Fibroblast of gingiva (primary cell): Measurements from ENCODE around the gene MRFAP1.
"Not testable (repeated sequence)": the region's sequence is repeated elsewhere in the genome, so short reads cannot be mapped to it uniquely, and the experiment has no call there.

ENCODE experiments used
- DNase-seq: peaks from one replicate; pipeline ENCODE4 v3.0.0-alpha.2; 2011; ENCODE audit warnings: low read depth

Gene MRFAP1

GRCh38 chr4:6610856-6611430 lies 29.5 kb upstream of the MRFAP1 start:
- no peak for DNase-seq

- DNase-seq = no peak
Observed at GRCh38 chr4:6612961-6613675, 27.4 kb upstream of the MRFAP1 start.

- DNase-seq = no peak
Observed at GRCh38 chr4:6613676-6614651, 26.5 kb upstream of the MRFAP1 start.

GRCh38 chr4:6614701-6615230 lies 25.7 kb upstream of the MRFAP1 start:
- no peak for DNase-seq

- no peak for DNase-seq
Observed at GRCh38 chr4:6616087-6616995, 24.1 kb upstream of the MRFAP1 start.

- DNase-seq = no peak
Observed at GRCh38 chr4:6617246-6617645, 23.2 kb upstream of the MRFAP1 start.

GRCh38 chr4:6618386-6619115 lies 21.9 kb upstream of the MRFAP1 start:
- DNase-seq = no peak

- no peak for DNase-seq
Observed at GRCh38 chr4:6619116-6619465, 21.4 kb upstream of the MRFAP1 start.

GRCh38 chr4:6619466-6620255 lies 20.8 kb upstream of the MRFAP1 start:
- DNase-seq = no peak

- no peak for DNase-seq
Observed at GRCh38 chr4:6620296-6620695, 20.2 kb upstream of the MRFAP1 start.

GRCh38 chr4:6620891-6621555 lies 19.5 kb upstream of the MRFAP1 start:
- DNase-seq = no peak

- no peak for DNase-seq
Observed at GRCh38 chr4:6621556-6621927, 18.9 kb upstream of the MRFAP1 start.

GRCh38 chr4:6622744-6623143 lies 17.7 kb upstream of the MRFAP1 start:
- DNase-seq = no peak

GRCh38 chr4:6625256-6625655 lies 15.2 kb upstream of the MRFAP1 start:
- no peak for DNase-seq

- no peak for DNase-seq
Observed at GRCh38 chr4:6626066-6626465, 14.4 kb upstream of the MRFAP1 start.

- no peak for DNase-seq
Observed at GRCh38 chr4:6627832-6628231, 12.7 kb upstream of the MRFAP1 start.

GRCh38 chr4:6628484-6628883 lies 12.0 kb upstream of the MRFAP1 start:
- not testable (repeated sequence) for DNase-seq

- DNase-seq = no peak
Observed at GRCh38 chr4:6632125-6632524, 8.4 kb upstream of the MRFAP1 start.

GRCh38 chr4:6633091-6633906 lies 7.2 kb upstream of the MRFAP1 start:
- peak; percentile 38 for DNase-seq
